Breast epithelium (tissue), 3 donors: ENCODE results near the gene C22orf42.

Experiments used
- POLR2AphosphoS5 ChIP-seq, 3 donors: sonication (generic); formaldehyde crosslinking; IDR thresholded peaks; one replicate each; pipeline ENCODE4 v1.6.1; 2017; ENCODE audit warnings: antibody characterized with exemption in 3 of 3
- TF ChIP-seq, protein P1 (sequence below), 3 donors: fragments of 450-650 bp; IDR thresholded peaks; one replicate each; pipeline ENCODE4 v1.5.1; 2016 to 2017; ENCODE audit warnings: antibody characterized with exemption in 3 of 3, mild to moderate bottlenecking in 3 of 3, moderate library complexity in 3 of 3

DNA sequence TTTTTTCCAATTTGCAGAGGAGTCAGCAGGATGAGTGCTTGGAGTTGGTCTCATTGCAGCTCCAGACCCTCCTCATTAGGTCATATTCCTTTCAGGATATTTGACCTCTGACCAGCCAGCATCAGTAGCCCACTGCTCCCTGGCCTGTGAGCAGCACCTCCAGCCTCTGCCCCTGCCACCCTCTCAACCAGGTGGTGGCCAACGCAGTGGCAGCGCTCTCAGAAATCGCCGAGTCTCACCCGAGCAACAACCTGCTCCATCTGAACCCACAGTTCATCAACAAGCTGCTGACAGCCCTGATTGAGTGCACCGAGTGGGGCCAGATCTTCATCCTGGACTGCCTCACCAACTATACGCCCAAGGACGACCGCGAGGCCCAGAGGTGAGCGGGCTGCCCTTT is 27.0 kb downstream of the C22orf42 start:
- TF ChIP-seq, protein P1, sequence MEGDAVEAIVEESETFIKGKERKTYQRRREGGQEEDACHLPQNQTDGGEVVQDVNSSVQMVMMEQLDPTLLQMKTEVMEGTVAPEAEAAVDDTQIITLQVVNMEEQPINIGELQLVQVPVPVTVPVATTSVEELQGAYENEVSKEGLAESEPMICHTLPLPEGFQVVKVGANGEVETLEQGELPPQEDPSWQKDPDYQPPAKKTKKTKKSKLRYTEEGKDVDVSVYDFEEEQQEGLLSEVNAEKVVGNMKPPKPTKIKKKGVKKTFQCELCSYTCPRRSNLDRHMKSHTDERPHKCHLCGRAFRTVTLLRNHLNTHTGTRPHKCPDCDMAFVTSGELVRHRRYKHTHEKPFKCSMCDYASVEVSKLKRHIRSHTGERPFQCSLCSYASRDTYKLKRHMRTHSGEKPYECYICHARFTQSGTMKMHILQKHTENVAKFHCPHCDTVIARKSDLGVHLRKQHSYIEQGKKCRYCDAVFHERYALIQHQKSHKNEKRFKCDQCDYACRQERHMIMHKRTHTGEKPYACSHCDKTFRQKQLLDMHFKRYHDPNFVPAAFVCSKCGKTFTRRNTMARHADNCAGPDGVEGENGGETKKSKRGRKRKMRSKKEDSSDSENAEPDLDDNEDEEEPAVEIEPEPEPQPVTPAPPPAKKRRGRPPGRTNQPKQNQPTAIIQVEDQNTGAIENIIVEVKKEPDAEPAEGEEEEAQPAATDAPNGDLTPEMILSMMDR (IDR thresholded peaks at IDR 0.05) = no peak
- TF ChIP-seq POLR2AphosphoS5 (IDR thresholded peaks at IDR 0.05) = no peak
